HG03060 (cell line): ENCODE measurements around the gene TRMT2A.

ENCODE experiments used
- ATAC-seq: cut with Tn5 transposase; IDR thresholded peaks from one replicate; pipeline ENCODE4 v1.9.1; 2021; ENCODE audit warnings: low read depth, moderate number of reproducible peaks; ENCODE audit not compliant: unreplicated experiment

Gene TRMT2A

GRCh38 chr22:20066617-20067383 is 50.2 kb downstream of the TRMT2A start:
- no peak for ATAC-seq

GRCh38 chr22:20065896-20066616 is 51.0 kb downstream of the TRMT2A start:
- no peak for ATAC-seq

- ATAC-seq, result no peak
These were observed 52.3 kb downstream of the TRMT2A start for GRCh38 chr22:20064545-20065262.

- no peak for ATAC-seq
These were observed 52.9 kb downstream of the TRMT2A start for GRCh38 chr22:20064140-20064480.

GRCh38 chr22:20063271-20064139 is 53.5 kb downstream of the TRMT2A start:
- no peak for ATAC-seq

GRCh38 chr22:20062766-20063083 is 54.3 kb downstream of the TRMT2A start:
- ATAC-seq, result no peak

GRCh38 chr22:20062043-20062765 is 54.8 kb downstream of the TRMT2A start:
- ATAC-seq, result no peak
